HepG2 (cell line): Measurements from ENCODE around the gene SYCE3. TPM values are rescaled to one million over a fixed set of nuclear protein-coding genes. Genes with fewer than 3 reads are reported as not detected.
A peak's percentile ranks its signal among the peaks of the same experiment; 100 is the strongest.

ENCODE experiments used
- ARID2 ChIP-seq: sonication (generic); formaldehyde crosslinking; IDR thresholded peaks from 2 replicates; pipeline ENCODE4 v1.8.1; 2022; ENCODE audit warnings: mild to moderate bottlenecking, missing genetic modification reagents, borderline replicate concordance
- ATF7-NPFF ChIP-seq: sonication (generic); formaldehyde crosslinking; IDR thresholded peaks from 2 replicates; pipeline ENCODE4 v1.8.1; 2023; ENCODE audit warnings: mild to moderate bottlenecking, low read depth, missing genetic modification reagents, moderate library complexity
- CENPX ChIP-seq: sonication (generic); formaldehyde crosslinking; IDR thresholded peaks from 2 replicates; pipeline ENCODE4 v1.9.0; 2021; ENCODE audit warnings: mild to moderate bottlenecking, missing genetic modification reagents, moderate library complexity
- MED8 ChIP-seq: sonication (generic); formaldehyde crosslinking; IDR thresholded peaks from 2 replicates; pipeline ENCODE4 v1.8.1; 2023; ENCODE audit warnings: mild to moderate bottlenecking, missing genetic modification reagents; ENCODE audit not compliant: insufficient replicate concordance
- RXRA ChIP-seq: sonication (generic); formaldehyde crosslinking; IDR thresholded peaks from 2 replicates; pipeline ENCODE4 v1.5.1; 2020; ENCODE audit warnings: missing genetic modification reagents
- SMYD3 ChIP-seq: sonication (generic); formaldehyde crosslinking; IDR thresholded peaks from 2 replicates; pipeline ENCODE4 v1.8.1; 2023; ENCODE audit warnings: mild to moderate bottlenecking, missing genetic modification reagents
- SPEN ChIP-seq: sonication (generic); formaldehyde crosslinking; IDR thresholded peaks from 2 replicates; pipeline ENCODE4 v1.5.1; 2020; ENCODE audit warnings: low read depth, mild to moderate bottlenecking, missing genetic modification reagents
- TBP ChIP-seq: sonication (generic); formaldehyde crosslinking; IDR thresholded peaks from 2 replicates; pipeline ENCODE4 v1.5.0; 2020; ENCODE audit warnings: missing genetic modification reagents
- ZFP90 ChIP-seq: sonication (generic); formaldehyde crosslinking; IDR thresholded peaks from 2 replicates; pipeline ENCODE4 v1.8.0; 2022; ENCODE audit warnings: missing genetic modification reagents, mild to moderate bottlenecking, inconsistent platforms, borderline replicate concordance
- ZNF263 ChIP-seq: sonication (generic); formaldehyde crosslinking; IDR thresholded peaks from 2 replicates; pipeline ENCODE4 v1.4.0; 2020; ENCODE audit warnings: missing genetic modification reagents
- ZNF484 ChIP-seq: sonication (generic); formaldehyde crosslinking; IDR thresholded peaks from 2 replicates; pipeline ENCODE4 v1.5.1; 2020; ENCODE audit warnings: mild to moderate bottlenecking, low read depth, missing genetic modification reagents, borderline replicate concordance
- ZNF660 ChIP-seq: sonication (generic); formaldehyde crosslinking; IDR thresholded peaks from 2 replicates; pipeline ENCODE4 v1.5.1; 2020; ENCODE audit warnings: mild to moderate bottlenecking, low read depth, missing genetic modification reagents, borderline replicate concordance
- polyA plus RNA-seq, 8 experiments: library from polyadenylated mRNA; depleted of rRNA in 3 of 8; stranded (reverse) in 7 of 8; unstranded in 1 of 8; fragments of >200 nt; fragmentation: Illumina TruSeq in 4 of 8; extraction: Trizol in 4 of 8; gene quantifications; 2 replicates each; pipeline versions ENCODE4 v1.2.1 to v1.2.3, GENCODE V29; 2011 to 2016; ENCODE audit warnings: low read depth in 4 of 8, missing spikeins in 1 of 8, mixed read lengths in 1 of 8; ENCODE audit not compliant: insufficient read depth in 1 of 8
- total RNA-seq, 5 experiments: library from RNA; depleted of rRNA; stranded (reverse); fragments of >200 nt; fragmentation: Illumina TruSeq; extraction: Trizol; gene quantifications; 2 replicates each; pipeline ENCODE4 v1.2.3, GENCODE V29; 2016; ENCODE audit warnings: low read depth in 1 of 5
- TF ChIP-seq, protein P1 (sequence below): sonication (generic); formaldehyde crosslinking; IDR thresholded peaks from 2 replicates; pipeline ENCODE4 v1.4.0; 2020; ENCODE audit warnings: mild to moderate bottlenecking, missing genetic modification reagents
- TF ChIP-seq, protein P2 (sequence below): IDR thresholded peaks from 2 replicates; pipeline ENCODE4 v1.6.1; 2018; ENCODE audit warnings: missing genetic modification reagents
- TF ChIP-seq, protein P3 (sequence below): sonication (generic); formaldehyde crosslinking; IDR thresholded peaks from 2 replicates; pipeline ENCODE4 v1.4.0; 2020; ENCODE audit warnings: missing genetic modification reagents
- TF ChIP-seq, protein P4 (sequence below): sonication (generic); formaldehyde crosslinking; IDR thresholded peaks from 2 replicates; pipeline ENCODE4 v1.4.0; 2020; ENCODE audit warnings: mild to moderate bottlenecking, missing genetic modification reagents

The SYCE3 gene
- total and polyA plus RNA-seq, 2 of the 13 experiments (the other 11 are each of a cell fraction or from before 2014, with no cell fraction given) = not detected

DNA sequence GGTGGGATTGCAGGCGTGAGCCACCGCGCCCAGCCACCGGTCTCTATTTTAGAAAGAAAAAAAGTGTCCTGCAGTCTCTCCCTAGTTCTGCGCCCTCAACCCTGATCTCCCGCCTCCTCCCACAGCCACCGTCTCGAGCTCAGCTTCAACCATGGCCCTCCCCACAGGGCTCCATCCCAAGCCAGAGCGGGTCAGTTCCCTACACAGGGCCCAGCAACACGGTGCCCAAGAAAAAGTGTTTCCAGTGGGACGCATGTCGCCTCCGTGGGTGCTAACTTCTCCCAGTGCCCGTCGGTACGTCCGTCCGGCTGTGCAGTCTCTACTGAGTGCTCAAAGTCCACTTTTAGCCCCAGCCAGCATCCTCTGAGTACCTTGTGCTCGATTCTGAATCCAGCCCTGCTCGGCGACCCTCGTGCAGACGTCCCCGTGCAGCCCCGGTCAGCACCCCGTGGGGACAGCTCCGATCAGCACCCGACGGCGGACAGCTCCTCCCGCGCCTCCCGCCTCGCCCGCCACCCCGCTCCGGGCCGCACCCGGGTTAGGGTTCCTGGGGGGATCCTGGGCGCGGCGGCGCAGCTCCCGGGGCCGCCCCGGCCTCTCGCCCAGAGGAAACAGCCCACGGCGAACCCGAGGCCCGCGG, 37.2 kb upstream of the SYCE3 start (continued):
- TF ChIP-seq, protein P1, sequence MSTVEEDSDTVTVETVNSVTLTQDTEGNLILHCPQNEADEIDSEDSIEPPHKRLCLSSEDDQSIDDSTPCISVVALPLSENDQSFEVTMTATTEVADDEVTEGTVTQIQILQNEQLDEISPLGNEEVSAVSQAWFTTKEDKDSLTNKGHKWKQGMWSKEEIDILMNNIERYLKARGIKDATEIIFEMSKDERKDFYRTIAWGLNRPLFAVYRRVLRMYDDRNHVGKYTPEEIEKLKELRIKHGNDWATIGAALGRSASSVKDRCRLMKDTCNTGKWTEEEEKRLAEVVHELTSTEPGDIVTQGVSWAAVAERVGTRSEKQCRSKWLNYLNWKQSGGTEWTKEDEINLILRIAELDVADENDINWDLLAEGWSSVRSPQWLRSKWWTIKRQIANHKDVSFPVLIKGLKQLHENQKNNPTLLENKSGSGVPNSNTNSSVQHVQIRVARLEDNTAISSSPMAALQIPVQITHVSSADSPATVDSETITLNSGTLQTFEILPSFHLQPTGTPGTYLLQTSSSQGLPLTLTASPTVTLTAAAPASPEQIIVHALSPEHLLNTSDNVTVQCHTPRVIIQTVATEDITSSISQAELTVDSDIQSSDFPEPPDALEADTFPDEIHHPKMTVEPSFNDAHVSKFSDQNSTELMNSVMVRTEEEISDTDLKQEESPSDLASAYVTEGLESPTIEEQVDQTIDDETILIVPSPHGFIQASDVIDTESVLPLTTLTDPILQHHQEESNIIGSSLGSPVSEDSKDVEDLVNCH (CRISPR knock-in tag) = 0 out of 2 replicates have a peak, but pooled peaks have one; percentile 58
- TF ChIP-seq SMYD3 (CRISPR knock-in tag) (peak; percentile 87), CENPX (no peak), SPEN (peak; percentile 90), ZNF263 (peak; percentile 87), TBP (CRISPR knock-in tag) (no peak), ATF7-NPFF (peak; percentile 99), ARID2 (CRISPR knock-in tag) (peak; percentile 57; the same call in 1 of the 2 replicates), ZNF660 (CRISPR knock-in tag) (peak; percentile 98), RXRA (CRISPR knock-in tag) (peak; percentile 86), MED8 (CRISPR knock-in tag) (no peak), ZNF484 (peak; percentile 96; the same call in 1 of the 2 replicates), ZFP90 (CRISPR knock-in tag) (peak; percentile 99)
- TF ChIP-seq, protein P2, sequence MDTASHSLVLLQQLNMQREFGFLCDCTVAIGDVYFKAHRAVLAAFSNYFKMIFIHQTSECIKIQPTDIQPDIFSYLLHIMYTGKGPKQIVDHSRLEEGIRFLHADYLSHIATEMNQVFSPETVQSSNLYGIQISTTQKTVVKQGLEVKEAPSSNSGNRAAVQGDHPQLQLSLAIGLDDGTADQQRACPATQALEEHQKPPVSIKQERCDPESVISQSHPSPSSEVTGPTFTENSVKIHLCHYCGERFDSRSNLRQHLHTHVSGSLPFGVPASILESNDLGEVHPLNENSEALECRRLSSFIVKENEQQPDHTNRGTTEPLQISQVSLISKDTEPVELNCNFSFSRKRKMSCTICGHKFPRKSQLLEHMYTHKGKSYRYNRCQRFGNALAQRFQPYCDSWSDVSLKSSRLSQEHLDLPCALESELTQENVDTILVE = peak; percentile 99
- TF ChIP-seq, protein P3, sequence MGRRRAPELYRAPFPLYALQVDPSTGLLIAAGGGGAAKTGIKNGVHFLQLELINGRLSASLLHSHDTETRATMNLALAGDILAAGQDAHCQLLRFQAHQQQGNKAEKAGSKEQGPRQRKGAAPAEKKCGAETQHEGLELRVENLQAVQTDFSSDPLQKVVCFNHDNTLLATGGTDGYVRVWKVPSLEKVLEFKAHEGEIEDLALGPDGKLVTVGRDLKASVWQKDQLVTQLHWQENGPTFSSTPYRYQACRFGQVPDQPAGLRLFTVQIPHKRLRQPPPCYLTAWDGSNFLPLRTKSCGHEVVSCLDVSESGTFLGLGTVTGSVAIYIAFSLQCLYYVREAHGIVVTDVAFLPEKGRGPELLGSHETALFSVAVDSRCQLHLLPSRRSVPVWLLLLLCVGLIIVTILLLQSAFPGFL (CRISPR knock-in tag) = peak; percentile 98; the same call in 1 of the 2 replicates
- TF ChIP-seq, protein P4, sequence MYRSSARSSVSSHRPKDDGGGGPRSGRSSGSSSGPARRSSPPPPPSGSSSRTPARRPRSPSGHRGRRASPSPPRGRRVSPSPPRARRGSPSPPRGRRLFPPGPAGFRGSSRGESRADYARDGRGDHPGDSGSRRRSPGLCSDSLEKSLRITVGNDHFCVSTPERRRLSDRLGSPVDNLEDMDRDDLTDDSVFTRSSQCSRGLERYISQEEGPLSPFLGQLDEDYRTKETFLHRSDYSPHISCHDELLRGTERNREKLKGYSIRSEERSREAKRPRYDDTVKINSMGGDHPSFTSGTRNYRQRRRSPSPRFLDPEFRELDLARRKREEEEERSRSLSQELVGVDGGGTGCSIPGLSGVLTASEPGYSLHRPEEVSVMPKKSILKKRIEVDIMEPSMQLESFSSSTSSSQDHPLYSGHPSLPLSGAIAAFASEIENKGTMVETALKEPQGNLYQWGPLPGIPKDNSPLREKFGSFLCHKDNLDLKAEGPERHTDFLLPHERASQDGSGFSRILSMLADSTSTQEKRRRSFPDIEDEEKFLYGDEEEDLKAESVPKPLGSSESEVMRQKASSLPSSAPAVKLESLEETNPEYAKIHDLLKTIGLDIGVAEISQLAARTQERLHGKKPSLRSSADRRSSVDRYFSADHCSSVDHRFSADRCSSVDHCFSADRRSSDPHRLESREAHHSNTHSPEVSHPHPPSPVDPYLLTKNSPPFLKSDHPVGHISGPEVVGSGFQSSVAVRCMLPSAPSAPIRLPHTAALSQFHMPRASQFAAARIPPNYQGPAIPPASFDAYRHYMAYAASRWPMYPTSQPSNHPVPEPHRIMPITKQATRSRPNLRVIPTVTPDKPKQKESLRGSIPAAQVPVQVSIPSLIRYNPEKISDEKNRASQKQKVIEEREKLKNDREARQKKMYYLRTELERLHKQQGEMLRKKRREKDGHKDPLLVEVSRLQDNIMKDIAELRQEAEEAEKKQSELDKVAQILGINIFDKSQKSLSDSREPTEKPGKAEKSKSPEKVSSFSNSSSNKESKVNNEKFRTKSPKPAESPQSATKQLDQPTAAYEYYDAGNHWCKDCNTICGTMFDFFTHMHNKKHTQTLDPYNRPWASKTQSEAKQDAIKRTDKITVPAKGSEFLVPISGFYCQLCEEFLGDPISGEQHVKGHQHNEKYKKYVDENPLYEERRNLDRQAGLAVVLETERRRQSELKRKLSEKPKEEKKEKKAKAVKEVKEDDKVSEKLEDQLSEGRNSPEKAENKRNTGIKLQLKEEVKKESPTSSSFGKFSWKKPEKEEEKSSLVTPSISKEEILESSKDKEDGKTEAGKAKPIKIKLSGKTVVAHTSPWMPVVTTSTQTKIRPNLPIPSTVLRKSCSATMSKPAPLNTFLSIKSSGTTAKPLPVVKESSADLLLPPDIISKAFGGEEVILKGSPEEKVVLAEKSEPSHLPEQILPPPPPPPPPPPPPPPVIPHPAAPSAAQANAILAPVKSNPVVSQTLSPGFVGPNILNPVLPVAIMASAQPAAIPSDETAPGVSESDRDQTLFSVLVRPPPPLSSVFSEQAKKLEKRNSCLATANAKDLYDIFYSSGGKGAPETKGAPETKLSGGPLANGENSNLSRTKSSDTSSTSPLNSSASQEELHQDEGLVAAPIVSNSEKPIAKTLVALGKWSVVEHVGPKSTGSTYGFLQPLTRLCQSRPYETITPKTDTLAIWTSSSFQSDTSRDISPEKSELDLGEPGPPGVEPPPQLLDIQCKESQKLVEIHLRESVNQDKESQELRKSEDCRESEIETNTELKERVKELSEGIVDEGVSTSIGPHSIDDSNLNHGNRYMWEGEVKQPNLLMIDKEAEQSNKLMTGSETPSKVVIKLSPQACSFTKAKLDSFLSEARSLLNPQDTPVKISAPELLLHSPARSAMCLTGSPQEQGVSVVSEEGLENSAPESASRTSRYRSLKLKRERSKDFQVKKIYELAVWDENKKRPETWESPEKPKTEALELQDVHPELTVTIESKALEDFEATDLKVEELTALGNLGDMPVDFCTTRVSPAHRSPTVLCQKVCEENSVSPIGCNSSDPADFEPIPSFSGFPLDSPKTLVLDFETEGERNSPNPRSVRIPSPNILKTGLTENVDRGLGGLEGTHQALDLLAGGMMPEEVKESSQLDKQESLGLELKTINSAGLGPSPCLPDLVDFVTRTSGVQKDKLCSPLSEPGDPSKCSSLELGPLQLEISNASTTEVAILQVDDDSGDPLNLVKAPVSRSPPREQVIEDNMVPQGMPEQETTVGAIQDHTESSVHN (CRISPR knock-in tag) = peak; percentile 96; the same call in 1 of the 2 replicates
